Uterus (tissue), 2 donors: ENCODE measurements around the gene GPR152.

ENCODE experiments used
- POLR2A ChIP-seq, 2 donors: fragments of 450-650 bp; IDR thresholded peaks; one replicate each; pipeline ENCODE4 v1.6.1; 2016; ENCODE audit warnings: antibody characterized with exemption in 2 of 2, mild to moderate bottlenecking in 1 of 2, moderate library complexity in 1 of 2
- TF ChIP-seq, protein P1 (sequence below), 4 experiments: fragments of 200-600 bp in 2 of 4; fragments of 450-650 bp in 2 of 4; sonication (generic) in 2 of 4; IDR thresholded peaks; one replicate each; pipeline ENCODE4 v1.5.1; 2016 to 2019; ENCODE audit warnings: antibody characterized with exemption in 4 of 4, mild to moderate bottlenecking in 2 of 4, moderate library complexity in 1 of 4

- TF ChIP-seq, protein P1, sequence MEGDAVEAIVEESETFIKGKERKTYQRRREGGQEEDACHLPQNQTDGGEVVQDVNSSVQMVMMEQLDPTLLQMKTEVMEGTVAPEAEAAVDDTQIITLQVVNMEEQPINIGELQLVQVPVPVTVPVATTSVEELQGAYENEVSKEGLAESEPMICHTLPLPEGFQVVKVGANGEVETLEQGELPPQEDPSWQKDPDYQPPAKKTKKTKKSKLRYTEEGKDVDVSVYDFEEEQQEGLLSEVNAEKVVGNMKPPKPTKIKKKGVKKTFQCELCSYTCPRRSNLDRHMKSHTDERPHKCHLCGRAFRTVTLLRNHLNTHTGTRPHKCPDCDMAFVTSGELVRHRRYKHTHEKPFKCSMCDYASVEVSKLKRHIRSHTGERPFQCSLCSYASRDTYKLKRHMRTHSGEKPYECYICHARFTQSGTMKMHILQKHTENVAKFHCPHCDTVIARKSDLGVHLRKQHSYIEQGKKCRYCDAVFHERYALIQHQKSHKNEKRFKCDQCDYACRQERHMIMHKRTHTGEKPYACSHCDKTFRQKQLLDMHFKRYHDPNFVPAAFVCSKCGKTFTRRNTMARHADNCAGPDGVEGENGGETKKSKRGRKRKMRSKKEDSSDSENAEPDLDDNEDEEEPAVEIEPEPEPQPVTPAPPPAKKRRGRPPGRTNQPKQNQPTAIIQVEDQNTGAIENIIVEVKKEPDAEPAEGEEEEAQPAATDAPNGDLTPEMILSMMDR (IDR thresholded peaks at IDR 0.05): no peak
- TF ChIP-seq POLR2A (IDR thresholded peaks at IDR 0.05): peak; percentile 35 to 36
Measured at GRCh38 chr11:67464411-67465188, 12.1 kb upstream of the GPR152 start.
